CD4-positive, alpha-beta memory T cell (primary cell): ENCODE data around the gene ABI1. TPM values are rescaled to one million over a fixed set of nuclear protein-coding genes. Genes with fewer than 3 reads are reported as not detected.
"Not testable (repeated sequence)": the region's sequence is repeated elsewhere in the genome, so short reads cannot be mapped to it uniquely, and the experiment has no call there.

Experiments
- CTCF ChIA-PET: fragments of 350-600 bp; sonication (Branson Sonifier 250); formaldehyde crosslinking; loops from one replicate; lab custom pipeline; 2021; ENCODE audit warnings: inconsistent platforms; ENCODE audit not compliant: partially characterized antibody; lab: Charles Lee
- POLR2A ChIA-PET: fragments of 350-600 bp; sonication (Branson Sonifier 250); formaldehyde crosslinking; loops from one replicate; lab custom pipeline; 2021; ENCODE audit not compliant: partially characterized antibody; lab: Charles Lee
- DNase-seq, 5 donors: peaks; one replicate each; pipeline versions ENCODE4 v3.0.0 to v3.0.0-alpha.2; 2020 to 2022; ENCODE audit warnings: mixed read lengths in 1 of 5
- H3K27ac ChIP-seq: one replicate; pipeline ENCODE4 v1.7.0; 2013; ENCODE audit warnings: low read depth, low read length
- H3K27me3 ChIP-seq: 2 replicates; pipeline ENCODE4 v1.7.0; 2013; ENCODE audit warnings: mild to moderate bottlenecking, low read length, moderate library complexity; ENCODE audit not compliant: insufficient read depth
- H3K36me3 ChIP-seq: 2 replicates; pipeline ENCODE4 v1.7.0; 2013; ENCODE audit warnings: mild to moderate bottlenecking, low read length, moderate library complexity; ENCODE audit not compliant: insufficient read depth
- H3K4me1 ChIP-seq: 2 replicates; pipeline ENCODE4 v1.7.0; 2013; ENCODE audit warnings: mild to moderate bottlenecking, low read length, moderate library complexity; ENCODE audit not compliant: insufficient read depth
- H3K4me3 ChIP-seq, 2 donors: one replicate each; pipeline ENCODE4 v1.7.0; 2013; ENCODE audit warnings: low read length in 2 of 2, mild to moderate bottlenecking in 1 of 2
- H3K9me3 ChIP-seq, 2 donors: one replicate each; pipeline ENCODE4 v1.7.0; 2013; ENCODE audit warnings: low read length in 2 of 2, control low read depth in 1 of 2; ENCODE audit not compliant: control insufficient read depth in 1 of 2
- H3K27ac Mint-ChIP-seq, 7 donors: one replicate each; pipeline ENCODE4 v1.8.0; 2020 to 2021; ENCODE audit warnings: mixed read lengths in 7 of 7, mild to moderate bottlenecking in 6 of 7, inconsistent platforms in 3 of 7, moderate library complexity in 3 of 7
- H3K27me3 Mint-ChIP-seq, 2 donors: one replicate each; pipeline ENCODE4 v1.8.0; 2020 to 2021; ENCODE audit warnings: mixed read lengths in 2 of 2
- H3K36me3 Mint-ChIP-seq, 2 donors: one replicate each; pipeline ENCODE4 v1.8.0; 2020 to 2021; ENCODE audit warnings: mixed read lengths in 2 of 2, inconsistent platforms in 1 of 2, mild to moderate bottlenecking in 1 of 2
- H3K4me1 Mint-ChIP-seq, 4 donors: one replicate each; pipeline ENCODE4 v1.8.0; 2020 to 2021; ENCODE audit warnings: mixed read lengths in 4 of 4, mild to moderate bottlenecking in 1 of 4
- H3K4me3 Mint-ChIP-seq, 8 donors: one replicate each; pipeline ENCODE4 v1.8.0; 2020 to 2021; ENCODE audit warnings: mixed read lengths in 8 of 8, mild to moderate bottlenecking in 7 of 8, moderate library complexity in 6 of 8, inconsistent platforms in 3 of 8
- H3K9me3 Mint-ChIP-seq, 8 donors: one replicate each; pipeline ENCODE4 v1.8.0; 2020 to 2021; ENCODE audit warnings: mixed read lengths in 8 of 8, mild to moderate bottlenecking in 5 of 8, inconsistent platforms in 3 of 8, moderate library complexity in 1 of 8
- intact Hi-C: fragments of 100-400 bp; cut with micrococcal nuclease; formaldehyde crosslinking; loops from one replicate; pipeline ENCODE4 v1.15.1; 2023
- polyA plus RNA-seq, 2 donors: library from polyadenylated mRNA; unstranded; fragments of 300-500 nt; fragmentation: Illumina TruSeq; gene quantifications; one replicate each; pipeline ENCODE4 v1.2.3, GENCODE V29; 2021
- total RNA-seq, 2 experiments: library from RNA; stranded (reverse); gene quantifications; one replicate each; pipeline ENCODE4 v1.2.3, GENCODE V29; 2021

Gene ABI1
- total RNA-seq, result 10 to 100 TPM; 62.2 to 62.5 TPM
- 10 to 100 TPM; 80.2 to 87.6 TPM for polyA plus RNA-seq

GRCh38 chr10:26860443-26861204 is at the start of gene ABI1:
Gene ABI1 (minus strand): TSS chr10:26860958. CDS start chr10:26860863, 95 bp downstream.
- intact Hi-C loops, result loop anchor here (1.0 to 5.0 kb wide), 11 partner anchors 16 to 1508 kb away; partner anchors contain the start of genes ANKRD26, MASTL, MPP7 and PDSS1
- Mint-ChIP-seq H3K9me3 (peaks cover 0 to 4% (median 0%) of the 10 kb centered on the region in 8 donors), H3K36me3 (peaks cover 3 to 12% of the 10 kb centered on the region in 2 donors), H3K27ac (peak within 1 kb of the TSS; percentile 96 to 100 (median 98)), H3K4me1 (peaks cover 21 to 51% (median 35%) of the 10 kb centered on the region in 4 donors), H3K4me3 (peak within 1 kb of the TSS; percentile 95 to 100 (median 98)), H3K27me3 (peaks cover 3% of the 10 kb centered on the region in 2 donors)
- ChIA-PET POLR2A (interaction anchor here (0.9 to 2.1 kb wide), 10 partner anchors 9 to 1672 kb away, joined by 3 to 10 read pairs (median 6); partner anchors contain the start of genes PDSS1, RAB18, WAC and YME1L1), CTCF (interaction anchor here (1.0 to 3.7 kb wide), 9 partner anchors 10 to 383 kb away, joined by 3 to 21 read pairs (median 4); partner anchors contain the start of gene YME1L1)
- DNase-seq, result peak; percentile 99
- peak within 1 kb of the TSS; percentile 87 to 100 for H3K4me3 ChIP-seq
- peaks cover 4% of the 10 kb centered on the region for H3K27me3 ChIP-seq
- H3K27ac ChIP-seq, result peak within 1 kb of the TSS; percentile 97
- no peaks in the 10 kb centered on the region for H3K36me3 ChIP-seq
- no peaks in the 10 kb centered on the region for H3K9me3 ChIP-seq
- H3K4me1 ChIP-seq, result peaks cover 45% of the 10 kb centered on the region

DNA sequence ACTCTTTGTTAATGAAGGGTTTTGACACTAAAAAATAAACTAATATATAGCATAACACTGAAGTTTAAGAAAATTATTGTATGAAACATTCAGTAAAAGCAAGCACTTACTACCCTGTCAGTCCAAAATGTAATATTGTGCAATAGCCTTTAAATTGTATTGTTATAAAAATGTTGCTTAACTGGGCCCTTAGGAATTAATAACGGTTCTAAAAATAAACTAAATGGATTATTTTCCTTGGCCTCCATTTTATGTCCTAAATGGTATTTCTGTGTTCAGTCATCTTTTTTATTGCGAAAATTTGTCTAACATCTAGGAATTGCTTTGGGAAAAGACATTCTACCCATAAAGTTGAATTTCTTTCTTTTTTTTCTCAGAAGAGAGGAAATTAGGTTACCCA is 49.0 kb upstream of the ABI1 start:
- no peaks in the 10 kb centered on the region for H3K36me3 Mint-ChIP-seq
- no peaks in the 10 kb centered on the region for H3K4me1 Mint-ChIP-seq
- Histone ChIP-seq H3K27ac (no peak overlapping the region), H3K9me3 (no peaks in the 10 kb centered on the region), H3K4me3 (no peak overlapping the region), H3K36me3 (no peaks in the 10 kb centered on the region), H3K27me3 (no peaks in the 10 kb centered on the region), H3K4me1 (no peaks in the 10 kb centered on the region)
- H3K9me3 Mint-ChIP-seq, result no peaks in the 10 kb centered on the region
- intact Hi-C loops, result no loop called here
- DNase-seq, result no peak
- no peak overlapping the region for H3K27ac Mint-ChIP-seq
- CTCF ChIA-PET, result no interaction called here
- H3K4me3 Mint-ChIP-seq, result no peak overlapping the region
- peaks cover 0 to 3% of the 10 kb centered on the region in 2 donors for H3K27me3 Mint-ChIP-seq
- POLR2A ChIA-PET, result no interaction called here

GRCh38 chr10:26905253-26905781 is 44.6 kb upstream of the ABI1 start:
- H3K27ac ChIP-seq, H3K36me3 ChIP-seq, H3K27me3 ChIP-seq, POLR2A ChIA-PET, intact Hi-C loops, H3K4me1 Mint-ChIP-seq, H3K9me3 Mint-ChIP-seq, H3K4me1 ChIP-seq, H3K9me3 ChIP-seq, H3K27me3 Mint-ChIP-seq, DNase-seq, H3K4me3 ChIP-seq, H3K36me3 Mint-ChIP-seq, H3K27ac Mint-ChIP-seq, H3K4me3 Mint-ChIP-seq: not testable (repeated sequence)
- CTCF ChIA-PET, result interaction anchor here (1.8 kb wide), 1 partner anchor 23 kb away, joined by 5 read pairs; no protein-coding TSS in a partner anchor

- Histone ChIP-seq H3K9me3 (no peaks in the 10 kb centered on the region), H3K27me3 (no peaks in the 10 kb centered on the region), H3K36me3 (no peaks in the 10 kb centered on the region), H3K4me3 (no peak overlapping the region), H3K4me1 (no peaks in the 10 kb centered on the region), H3K27ac (no peak overlapping the region)
- no peaks in the 10 kb centered on the region for H3K4me1 Mint-ChIP-seq
- POLR2A ChIA-PET, result no interaction called here
- no peak overlapping the region for H3K4me3 Mint-ChIP-seq
- peaks cover under 1 to 3% of the 10 kb centered on the region in 2 donors for H3K27me3 Mint-ChIP-seq
- CTCF ChIA-PET, result no interaction called here
- peaks cover 0 to 2% (median 0%) of the 10 kb centered on the region in 8 donors for H3K9me3 Mint-ChIP-seq
- H3K27ac Mint-ChIP-seq, result no peak overlapping the region
- H3K36me3 Mint-ChIP-seq, result no peaks in the 10 kb centered on the region
- intact Hi-C loops, result no loop called here
- no peak for DNase-seq
These were observed 42.9 kb upstream of the ABI1 start for GRCh38 chr10:26903431-26904217.

DNA sequence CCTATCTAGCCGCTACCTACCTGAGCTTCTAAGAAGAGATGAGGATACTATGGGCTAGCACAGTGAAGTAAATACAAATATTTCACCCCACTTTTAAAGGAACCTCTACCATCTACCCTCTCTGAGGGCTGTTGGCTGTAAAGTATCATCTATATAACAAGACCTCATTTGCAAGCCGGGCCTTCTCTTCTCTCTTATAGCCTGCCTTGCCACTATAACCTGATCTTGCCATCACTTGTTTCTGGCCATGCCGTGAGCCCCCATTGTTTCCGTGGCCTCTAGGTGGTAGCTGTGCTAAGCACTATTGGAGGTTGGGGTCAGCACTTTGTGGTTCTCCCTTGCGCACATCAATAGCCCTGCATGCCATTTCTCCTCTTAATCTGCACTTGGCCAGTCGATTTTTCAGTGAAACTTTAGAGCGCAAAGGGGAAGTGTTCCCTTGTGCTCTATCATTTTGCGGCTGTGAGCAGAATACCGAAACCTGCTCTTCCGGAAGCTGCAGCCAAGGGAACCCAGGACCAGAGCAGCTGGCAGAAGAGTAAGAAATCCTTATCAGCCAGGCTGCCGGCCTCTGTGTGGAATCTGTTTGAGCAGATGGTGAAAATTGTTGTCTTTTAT is 31.7 kb upstream of the ABI1 start:
- POLR2A ChIA-PET, DNase-seq, H3K4me3 Mint-ChIP-seq, H3K4me3 ChIP-seq, H3K27me3 ChIP-seq, H3K27me3 Mint-ChIP-seq, H3K36me3 Mint-ChIP-seq, H3K27ac Mint-ChIP-seq, H3K36me3 ChIP-seq, H3K27ac ChIP-seq, H3K9me3 ChIP-seq, intact Hi-C loops, H3K4me1 ChIP-seq, H3K4me1 Mint-ChIP-seq, CTCF ChIA-PET: not testable (repeated sequence)
- H3K9me3 Mint-ChIP-seq, result peaks cover 0 to 19% (median 7%) of the 10 kb centered on the region in 8 donors

GRCh38 chr10:26890956-26891355 is 30.2 kb upstream of the ABI1 start:
- H3K27me3 ChIP-seq, result no peaks in the 10 kb centered on the region
- H3K4me3 Mint-ChIP-seq, result no peak overlapping the region
- no peaks in the 10 kb centered on the region for H3K4me1 Mint-ChIP-seq
- no peak overlapping the region for H3K27ac ChIP-seq
- no peaks in the 10 kb centered on the region for H3K36me3 Mint-ChIP-seq
- ChIA-PET CTCF (interaction anchor here (1.0 to 1.4 kb wide), 2 partner anchors 165 to 469 kb away, joined by 4 read pairs; no protein-coding TSS in a partner anchor), POLR2A (no interaction called here)
- H3K9me3 ChIP-seq, result no peaks in the 10 kb centered on the region
- H3K27ac Mint-ChIP-seq, result peak overlapping the region in 2 of 7 donors; percentile 8 to 41
- H3K9me3 Mint-ChIP-seq, result peaks cover 0 to 19% (median 7%) of the 10 kb centered on the region in 8 donors
- no peaks in the 10 kb centered on the region for H3K36me3 ChIP-seq
- no peaks in the 10 kb centered on the region for H3K4me1 ChIP-seq
- peak in 4 of 5 donors; percentile 18 to 34 (median 26) for DNase-seq
- intact Hi-C loops, result no loop called here
- peaks cover 2 to 5% of the 10 kb centered on the region in 2 donors for H3K27me3 Mint-ChIP-seq
- no peak overlapping the region for H3K4me3 ChIP-seq
